Activated B cell treated with CpG ODN at 0.5 μM for 24 hours (primary cell): Measurements from ENCODE around the gene PRDM5. TPM values are rescaled to one million over a fixed set of nuclear protein-coding genes. Genes with fewer than 3 reads are reported as not detected.

Source experiments
- ATAC-seq: fragments of 200-7000 bp; cut with Tn5 transposase; one replicate; pipeline ENCODE4 v1.10.0; 2021; ENCODE audit warnings: low read depth, mild to moderate bottlenecking, moderate library complexity
- CTCF ChIA-PET: fragments of 350-600 bp; sonication (Branson Sonifier 250); formaldehyde crosslinking; loops from one replicate; lab custom pipeline; 2021; ENCODE audit warnings: antibody characterized with exemption; lab: Charles Lee
- POLR2A ChIA-PET: fragments of 350-600 bp; sonication (Branson Sonifier 250); formaldehyde crosslinking; loops from one replicate; lab custom pipeline; 2021; ENCODE audit warnings: antibody characterized with exemption; lab: Charles Lee
- DNase-seq: peaks from one replicate; pipeline ENCODE4 v3.0.0; 2022
- H3K27ac Mint-ChIP-seq: one replicate; pipeline ENCODE4 v1.8.0; 2020; ENCODE audit warnings: mixed read lengths
- H3K27me3 Mint-ChIP-seq: one replicate; pipeline ENCODE4 v1.8.0; 2021; ENCODE audit warnings: mixed read lengths
- H3K36me3 Mint-ChIP-seq: one replicate; pipeline ENCODE4 v1.8.0; 2021; ENCODE audit warnings: low read depth, mixed read lengths
- H3K4me1 Mint-ChIP-seq: one replicate; pipeline ENCODE4 v1.8.0; 2021; ENCODE audit warnings: mixed read lengths
- H3K4me3 Mint-ChIP-seq: one replicate; pipeline ENCODE4 v1.8.0; 2020; ENCODE audit warnings: mild to moderate bottlenecking, mixed read lengths
- H3K9me3 Mint-ChIP-seq: one replicate; pipeline ENCODE4 v1.8.0; 2020; ENCODE audit warnings: mixed read lengths
- intact Hi-C: fragments of 100-400 bp; cut with micrococcal nuclease; formaldehyde crosslinking; loops from one replicate; pipeline ENCODE4 v1.15.1; 2024
- total RNA-seq: library from RNA; stranded (reverse); gene quantifications from 2 replicates; pipeline ENCODE4 v1.2.3, GENCODE V29; 2022
- TF ChIP-seq, protein P1 (sequence below): fragments of 200-600 bp; IDR thresholded peaks from one replicate; pipeline ENCODE4 v1.8.0; 2022; ENCODE audit warnings: antibody characterized with exemption, mild to moderate bottlenecking

PRDM5 gene
- total RNA-seq, 1 donor from 2014 or later = not detected

DNA sequence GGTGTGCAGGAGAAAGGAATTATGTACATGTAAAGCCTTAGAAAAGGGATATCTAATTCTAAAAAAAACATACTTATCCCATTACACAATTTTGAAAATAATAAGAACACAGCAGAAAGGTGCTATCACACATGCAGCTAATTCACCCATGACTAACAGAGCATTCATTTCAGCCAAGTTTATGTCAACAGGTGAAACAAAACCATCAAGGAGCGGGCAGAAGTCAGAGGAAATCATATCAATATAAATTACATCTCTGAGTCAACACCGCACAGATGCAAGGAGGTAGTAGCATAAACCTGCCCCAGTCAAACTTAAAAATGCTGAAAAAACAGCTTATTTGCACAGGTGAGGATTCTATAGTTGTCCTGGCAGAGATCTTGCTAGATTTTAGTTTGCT is 197.9 kb downstream of the PRDM5 start:
- no peak overlapping the region for H3K27ac Mint-ChIP-seq
- no peaks in the 10 kb centered on the region for H3K9me3 Mint-ChIP-seq
- ChIA-PET CTCF (no interaction called here), POLR2A (no interaction called here)
- intact Hi-C loops = no loop called here
- no peak for ATAC-seq
- H3K4me3 Mint-ChIP-seq = no peak overlapping the region
- no peaks in the 10 kb centered on the region for H3K27me3 Mint-ChIP-seq
- no peaks in the 10 kb centered on the region for H3K36me3 Mint-ChIP-seq
- no peak for DNase-seq
- H3K4me1 Mint-ChIP-seq = no peaks in the 10 kb centered on the region
- TF ChIP-seq, protein P1, sequence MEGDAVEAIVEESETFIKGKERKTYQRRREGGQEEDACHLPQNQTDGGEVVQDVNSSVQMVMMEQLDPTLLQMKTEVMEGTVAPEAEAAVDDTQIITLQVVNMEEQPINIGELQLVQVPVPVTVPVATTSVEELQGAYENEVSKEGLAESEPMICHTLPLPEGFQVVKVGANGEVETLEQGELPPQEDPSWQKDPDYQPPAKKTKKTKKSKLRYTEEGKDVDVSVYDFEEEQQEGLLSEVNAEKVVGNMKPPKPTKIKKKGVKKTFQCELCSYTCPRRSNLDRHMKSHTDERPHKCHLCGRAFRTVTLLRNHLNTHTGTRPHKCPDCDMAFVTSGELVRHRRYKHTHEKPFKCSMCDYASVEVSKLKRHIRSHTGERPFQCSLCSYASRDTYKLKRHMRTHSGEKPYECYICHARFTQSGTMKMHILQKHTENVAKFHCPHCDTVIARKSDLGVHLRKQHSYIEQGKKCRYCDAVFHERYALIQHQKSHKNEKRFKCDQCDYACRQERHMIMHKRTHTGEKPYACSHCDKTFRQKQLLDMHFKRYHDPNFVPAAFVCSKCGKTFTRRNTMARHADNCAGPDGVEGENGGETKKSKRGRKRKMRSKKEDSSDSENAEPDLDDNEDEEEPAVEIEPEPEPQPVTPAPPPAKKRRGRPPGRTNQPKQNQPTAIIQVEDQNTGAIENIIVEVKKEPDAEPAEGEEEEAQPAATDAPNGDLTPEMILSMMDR = no peak

GRCh38 chr4:120723986-120724385 is 198.5 kb downstream of the PRDM5 start:
- no peak for ATAC-seq
- no peaks in the 10 kb centered on the region for H3K4me1 Mint-ChIP-seq
- DNase-seq = no peak
- TF ChIP-seq, protein P1 = no peak
- CTCF ChIA-PET = no interaction called here
- POLR2A ChIA-PET = no interaction called here
- no peak overlapping the region for H3K4me3 Mint-ChIP-seq
- no peaks in the 10 kb centered on the region for H3K36me3 Mint-ChIP-seq
- no peaks in the 10 kb centered on the region for H3K9me3 Mint-ChIP-seq
- H3K27ac Mint-ChIP-seq = no peak overlapping the region
- no peaks in the 10 kb centered on the region for H3K27me3 Mint-ChIP-seq
- intact Hi-C loops = no loop called here

- ATAC-seq = no peak
- H3K4me1 Mint-ChIP-seq = no peaks in the 10 kb centered on the region
- no peaks in the 10 kb centered on the region for H3K36me3 Mint-ChIP-seq
- TF ChIP-seq, protein P1 = no peak
- no peaks in the 10 kb centered on the region for H3K9me3 Mint-ChIP-seq
- H3K27me3 Mint-ChIP-seq = no peaks in the 10 kb centered on the region
- intact Hi-C loops = no loop called here
- CTCF ChIA-PET = no interaction called here
- H3K4me3 Mint-ChIP-seq = no peak overlapping the region
- POLR2A ChIA-PET = no interaction called here
- no peak overlapping the region for H3K27ac Mint-ChIP-seq
- DNase-seq = no peak
These were observed 199.4 kb downstream of the PRDM5 start for GRCh38 chr4:120723105-120723504.

GRCh38 chr4:120722655-120723054 is 199.9 kb downstream of the PRDM5 start:
- DNase-seq = no peak
- Mint-ChIP-seq H3K27me3 (no peaks in the 10 kb centered on the region), H3K4me3 (no peak overlapping the region), H3K9me3 (no peaks in the 10 kb centered on the region), H3K4me1 (no peaks in the 10 kb centered on the region), H3K36me3 (no peaks in the 10 kb centered on the region), H3K27ac (no peak overlapping the region)
- ATAC-seq = no peak
- intact Hi-C loops = no loop called here
- ChIA-PET POLR2A (interaction anchor here (0.6 kb wide), 1 partner anchor 973 kb away, joined by 5 read pairs; no protein-coding TSS in a partner anchor), CTCF (no interaction called here)
- TF ChIP-seq, protein P1 = no peak

- ATAC-seq (no peak), DNase-seq (no peak)
- Mint-ChIP-seq H3K27me3 (no peaks in the 10 kb centered on the region), H3K4me3 (no peak overlapping the region), H3K4me1 (no peaks in the 10 kb centered on the region), H3K27ac (no peak overlapping the region), H3K9me3 (no peaks in the 10 kb centered on the region), H3K36me3 (no peaks in the 10 kb centered on the region)
- CTCF ChIA-PET = no interaction called here
- intact Hi-C loops = no loop called here
- POLR2A ChIA-PET = no interaction called here
- TF ChIP-seq, protein P1 = no peak
These were observed 202.1 kb downstream of the PRDM5 start for GRCh38 chr4:120720354-120720934.
